ENCODE measurements around the gene DEAF1.

Gene DEAF1

GRCh38 chr11:612201-612960 lies 82.6 kb downstream of the DEAF1 start:
- no peak for DNase-seq (ENCODE audit: low read depth in 3 of 3)

GRCh38 chr11:611001-611996 lies 83.7 kb downstream of the DEAF1 start:
- DNase-seq (ENCODE audit: low read depth in 3 of 3): no peak

- no peak for DNase-seq (ENCODE audit: low read depth in 3 of 3)
These were observed 84.7 kb downstream of the DEAF1 start for GRCh38 chr11:610146-610801.

GRCh38 chr11:609341-609811 lies 85.6 kb downstream of the DEAF1 start:
- no peak for DNase-seq (ENCODE audit: low read depth in 3 of 3)

- DNase-seq (ENCODE audit: low read depth in 3 of 3): no peak
These were observed 86.2 kb downstream of the DEAF1 start for GRCh38 chr11:608791-609251.

GRCh38 chr11:607971-608659 lies 86.9 kb downstream of the DEAF1 start:
- DNase-seq (ENCODE audit: low read depth in 3 of 3): no peak

GRCh38 chr11:607020-607780 lies 87.8 kb downstream of the DEAF1 start:
- no peak for DNase-seq (ENCODE audit: low read depth in 3 of 3)

- DNase-seq (ENCODE audit: low read depth in 3 of 3): no peak
These were observed 88.8 kb downstream of the DEAF1 start for GRCh38 chr11:606245-606644.

- DNase-seq (ENCODE audit: low read depth in 3 of 3): no peak
These were observed 89.5 kb downstream of the DEAF1 start for GRCh38 chr11:605286-606129.

- DNase-seq (ENCODE audit: low read depth in 3 of 3): no peak
These were observed 91.9 kb downstream of the DEAF1 start for GRCh38 chr11:603154-603553.

GRCh38 chr11:601573-602245 lies 93.3 kb downstream of the DEAF1 start:
- DNase-seq (ENCODE audit: low read depth in 3 of 3): no peak

GRCh38 chr11:598005-598680 lies 96.9 kb downstream of the DEAF1 start:
- DNase-seq (ENCODE audit: low read depth in 3 of 3): no peak

GRCh38 chr11:597166-597725 lies 97.8 kb downstream of the DEAF1 start:
- no peak for DNase-seq (ENCODE audit: low read depth in 3 of 3)

- DNase-seq (ENCODE audit: low read depth in 3 of 3): no peak
These were observed 98.6 kb downstream of the DEAF1 start for GRCh38 chr11:596374-596773.

GRCh38 chr11:595400-595799 lies 99.6 kb downstream of the DEAF1 start:
- no peak for DNase-seq (ENCODE audit: low read depth in 3 of 3)

All from stimulated activated CD4-positive, alpha-beta T cell treated with anti-CD3 and anti-CD28 coated beads, TNF-alpha, amount 100 ng/mL, for 48 hours (primary cell).